VCaP (cell line): ENCODE results near the gene OCEL1.
A peak's percentile ranks its signal among the peaks of the same experiment; 100 is the strongest.

Experiments
- H3K27ac ChIP-seq: fragments of 450-650 bp; 2 replicates; pipeline ENCODE4 v1.5.1; 2017
- CTCF ChIP-seq: fragments of 450-650 bp; conservative IDR thresholded peaks from 2 replicates; pipeline ENCODE4 v1.5.1; 2017; ENCODE audit warnings: mild to moderate bottlenecking, moderate library complexity

Gene OCEL1

GRCh38 chr19:17255150-17255621 lies 29.2 kb downstream of the OCEL1 start:
- H3K27ac ChIP-seq, result no peak overlapping the region
- TF ChIP-seq CTCF, result no peak

GRCh38 chr19:17256130-17256529 lies 30.1 kb downstream of the OCEL1 start:
- H3K27ac ChIP-seq, result no peak overlapping the region
- TF ChIP-seq CTCF, result no peak

DNA sequence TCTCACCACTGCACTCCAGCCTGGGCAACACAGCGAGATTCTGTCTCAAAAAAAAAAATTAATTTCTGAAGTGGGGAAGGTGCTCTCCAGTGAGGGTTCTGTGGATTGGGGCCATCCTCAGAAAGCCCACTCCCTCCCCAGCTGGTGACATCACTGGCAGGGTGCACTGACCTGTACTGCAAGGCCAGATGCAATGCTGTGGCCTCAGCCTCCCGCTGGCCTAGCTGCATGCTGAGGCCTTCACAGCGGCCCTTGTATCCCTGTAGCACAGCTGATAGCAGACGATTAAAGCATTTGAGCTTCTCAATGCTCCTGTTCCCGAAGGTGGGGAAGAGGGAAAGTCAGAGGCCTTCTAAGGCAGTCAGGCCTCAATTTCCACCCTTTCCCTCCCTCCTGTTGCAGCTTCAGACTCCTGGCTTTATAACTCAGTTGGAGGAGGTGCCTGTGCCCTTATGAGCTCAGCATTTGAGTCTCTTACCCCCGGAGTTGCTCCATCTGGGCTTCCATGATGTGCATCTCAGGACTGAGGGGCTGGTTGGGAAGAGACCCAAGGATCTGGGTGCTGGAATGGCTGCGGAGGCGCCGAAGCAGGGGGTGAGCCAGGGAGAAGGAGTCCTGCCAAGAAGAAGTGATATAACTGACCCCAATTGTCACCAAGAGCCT lies 33.2 kb downstream of the OCEL1 start:
- TF ChIP-seq CTCF, result no peak
- no peak overlapping the region for H3K27ac ChIP-seq

DNA sequence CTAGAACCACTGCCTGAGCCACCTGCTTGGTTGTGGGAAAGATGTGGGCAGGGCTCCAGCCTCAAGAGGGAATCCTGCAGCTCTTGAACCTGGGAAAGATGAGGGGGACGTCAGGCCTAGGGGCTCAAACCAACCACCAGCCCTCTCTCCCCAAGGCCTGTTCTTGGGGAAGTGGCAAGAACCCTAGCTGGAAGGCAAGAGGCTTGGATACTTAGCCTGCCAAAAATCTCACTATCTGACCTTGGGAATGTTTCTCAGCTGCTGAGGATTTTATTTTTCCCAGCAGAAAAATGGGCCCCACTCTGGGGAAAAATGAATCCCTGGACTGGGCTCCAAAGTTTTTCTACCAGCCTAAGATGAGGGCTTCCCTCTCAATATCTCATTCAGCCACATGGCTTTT lies 33.9 kb downstream of the OCEL1 start:
- no peak for TF ChIP-seq CTCF

DNA sequence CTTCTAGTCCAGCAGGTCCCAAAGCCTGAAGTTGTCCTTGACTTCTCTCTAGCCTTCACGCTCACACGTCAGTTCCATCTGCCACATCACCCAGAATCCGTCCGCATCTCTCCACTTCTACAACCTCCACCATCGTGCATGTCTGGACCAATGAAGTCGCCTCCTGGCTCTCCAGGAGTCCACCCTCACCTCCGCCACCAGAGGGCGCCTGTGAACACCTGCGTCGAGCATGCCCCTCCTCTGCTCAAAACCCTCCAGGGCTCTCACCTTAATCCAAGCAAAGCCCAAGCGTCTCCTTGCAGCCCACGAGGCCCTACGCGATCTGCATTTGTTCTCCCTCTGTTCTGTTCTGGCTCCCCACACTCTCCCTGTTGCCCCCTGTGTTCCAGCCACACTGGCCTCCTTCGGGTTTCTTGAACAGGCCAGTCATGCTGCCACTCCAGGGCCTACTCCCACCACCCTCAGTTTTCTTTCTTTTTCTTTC lies 34.9 kb downstream of the OCEL1 start:
- H3K27ac ChIP-seq, result peak overlapping the region; percentile 45; the same call in 1 of the 2 replicates
- TF ChIP-seq CTCF, result peak; percentile 98

More for the DNA sequence above, 33.9 kb downstream of the OCEL1 start:
- no peak overlapping the region for H3K27ac ChIP-seq

- H3K27ac ChIP-seq, result no peak overlapping the region
- TF ChIP-seq CTCF, result no peak
Observed at GRCh38 chr19:17262557-17262956, 36.5 kb downstream of the OCEL1 start.

- TF ChIP-seq CTCF, result no peak
- H3K27ac ChIP-seq, result no peak overlapping the region
Observed at GRCh38 chr19:17263712-17264640, 38.0 kb downstream of the OCEL1 start.
